Right lobe of liver (tissue), 6 donors: ENCODE results near the gene SH3PXD2A. TPM values are rescaled to one million over a fixed set of nuclear protein-coding genes. Genes with fewer than 3 reads are reported as not detected.

ENCODE experiments used
- ATAC-seq, 4 donors: fragments of 200-7000 bp; cut with Tn5 transposase; one replicate each; pipeline ENCODE4 v1.9.1; 2020; ENCODE audit warnings: mild to moderate bottlenecking in 4 of 4, moderate library complexity in 4 of 4
- DNase-seq, 3 donors: peaks; one replicate each; pipeline ENCODE4 v3.0.0-alpha.2; 2020
- H3K27ac ChIP-seq, 3 donors: fragments of 200-600 bp; one replicate each; pipeline ENCODE4 v1.8.0; 2022
- H3K27me3 ChIP-seq, 2 donors: fragments of 200-600 bp; one replicate each; pipeline ENCODE4 v1.8.0; 2022
- H3K36me3 ChIP-seq, 4 donors: fragments of 200-600 bp; sonication (generic) in 1 of 4; one replicate each; pipeline versions ENCODE4 v1.5.1 to v1.8.0; 2017 to 2022; ENCODE audit warnings: control low read depth in 1 of 4
- H3K4me1 ChIP-seq, 4 donors: fragments of 200-600 bp; sonication (generic) in 1 of 4; one replicate each; pipeline versions ENCODE4 v1.5.1 to v1.8.0; 2017 to 2022; ENCODE audit warnings: control low read depth in 1 of 4
- H3K4me3 ChIP-seq, 3 donors: fragments of 200-600 bp; one replicate each; pipeline ENCODE4 v1.8.0; 2022
- H3K9me3 ChIP-seq, 4 donors: fragments of 200-600 bp; sonication (generic) in 1 of 4; one replicate each; pipeline versions ENCODE4 v1.5.1 to v1.8.0; 2017 to 2022; ENCODE audit warnings: control low read depth in 1 of 4
- CTCF ChIP-seq, 4 donors: fragments of 200-600 bp in 3 of 4; fragments of 450-650 bp in 1 of 4; IDR thresholded peaks; one replicate each; pipeline versions ENCODE4 v1.5.1 to v1.8.0; 2016 to 2022; ENCODE audit warnings: antibody characterized with exemption in 4 of 4, mild to moderate bottlenecking in 2 of 4
- POLR2A ChIP-seq: fragments of 450-650 bp; IDR thresholded peaks from one replicate; pipeline ENCODE4 v1.6.1; 2017; ENCODE audit warnings: antibody characterized with exemption, mild to moderate bottlenecking
- WGBS: methylation state at CpG from one replicate; pipeline ENCODE4 v1.1.6; 2018; ENCODE audit warnings: low coverage, low lambda C conversion rate; ENCODE audit not compliant: insufficient coverage; ENCODE audit errors: missing lambda C conversion rate; 5-methylcytosine and 5-hydroxymethylcytosine counted together
- intact Hi-C, 2 donors: fragments of 100-400 bp; cut with DNase I; formaldehyde crosslinking; loops; one replicate each; pipeline versions ENCODE4 v1.11.2 to v1.14.1; 2022
- total RNA-seq, 6 experiments: library from RNA; depleted of rRNA in 2 of 6; stranded (reverse); fragments of >200 nt in 2 of 6; fragmentation: NEBNext Ultra II Directional in 3 of 6; extraction: Animal tissue kit (Norgen Biotek cat#: 25700) in 3 of 6; gene quantifications; one replicate each; pipeline versions ENCODE4 v1.1.0 to v1.2.4, GENCODE V29; 2016 to 2023
- donor health status: DM: no; HTN: yes; CAD: no.
- donor health status: DM: no; HTN: no; CAD: no.
- donor health status: DM: no; HTN: no; CAD: no.
- donor health status: DM: no; HTN: yes; CAD: no.
- donor health status: DM: no; HTN: yes; CAD: no.

The SH3PXD2A gene
- total RNA-seq, 6 experiments from 2014 or later = 3.0 to 38.3 (median 10.0) TPM

- TF ChIP-seq POLR2A (no peak), CTCF (IDR thresholded peaks at IDR 0.05) (no peak)
- ATAC-seq (no peak), DNase-seq (no peak)
- Histone ChIP-seq H3K27me3 (no peaks in the 10 kb centered on the region), H3K4me1 (peaks cover 0 to 27% (median 8%) of the 10 kb centered on the region in 4 donors), H3K9me3 (no peaks in the 10 kb centered on the region), H3K36me3 (no peaks in the 10 kb centered on the region), H3K4me3 (no peak overlapping the region), H3K27ac (no peak overlapping the region)
- WGBS = 60% methylated on average over 5 of the region's 7 CpGs
- intact Hi-C loops = no loop called here
These were observed 65.6 kb downstream of the SH3PXD2A start for GRCh38 chr10:103789771-103790201.

GRCh38 chr10:103789161-103789560, 66.2 kb downstream of the SH3PXD2A start:
- Histone ChIP-seq H3K4me3 (no peak overlapping the region), H3K36me3 (no peaks in the 10 kb centered on the region), H3K4me1 (peaks cover 0 to 21% (median 5%) of the 10 kb centered on the region in 4 donors), H3K27ac (no peak overlapping the region), H3K9me3 (no peaks in the 10 kb centered on the region), H3K27me3 (no peaks in the 10 kb centered on the region)
- DNase-seq (no peak), ATAC-seq (no peak)
- whole genome bisulfite sequencing = 45% methylated on average over 2 of the region's 6 CpGs
- no peak for TF ChIP-seq CTCF (IDR thresholded peaks at IDR 0.05)
- no peak for TF ChIP-seq POLR2A
- intact Hi-C loops = no loop called here

GRCh38 chr10:103787331-103787730, 68.0 kb downstream of the SH3PXD2A start:
- WGBS = 85% methylated on average over 3 of the region's 3 CpGs
- H3K36me3 ChIP-seq = no peaks in the 10 kb centered on the region
- intact Hi-C loops = no loop called here
- H3K4me1 ChIP-seq = peaks cover 0 to 7% (median 0%) of the 10 kb centered on the region in 4 donors
- DNase-seq (no peak), ATAC-seq (no peak)
- H3K27me3 ChIP-seq = no peaks in the 10 kb centered on the region
- no peak overlapping the region for H3K4me3 ChIP-seq
- TF ChIP-seq POLR2A (no peak), CTCF (IDR thresholded peaks at IDR 0.05) (no peak)
- H3K9me3 ChIP-seq = no peaks in the 10 kb centered on the region
- no peak overlapping the region for H3K27ac ChIP-seq

GRCh38 chr10:103786020-103786419, 69.4 kb downstream of the SH3PXD2A start:
- ATAC-seq = no peak
- no peak overlapping the region for H3K27ac ChIP-seq
- no peaks in the 10 kb centered on the region for H3K4me1 ChIP-seq
- intact Hi-C loops = no loop called here
- no peaks in the 10 kb centered on the region for H3K27me3 ChIP-seq
- no peaks in the 10 kb centered on the region for H3K9me3 ChIP-seq
- no peaks in the 10 kb centered on the region for H3K36me3 ChIP-seq
- H3K4me3 ChIP-seq = no peak overlapping the region
- WGBS = 93% methylated on average over 3 of the region's 4 CpGs
- no peak for DNase-seq
- TF ChIP-seq CTCF (IDR thresholded peaks at IDR 0.05) = no peak
- no peak for TF ChIP-seq POLR2A
